Glomerular endothelial cell (primary cell): ENCODE data around the gene CT47A1. TPM values are rescaled to one million over a fixed set of nuclear protein-coding genes. Genes with fewer than 3 reads are reported as not detected.
"Not testable (repeated sequence)": the region's sequence is repeated elsewhere in the genome, so short reads cannot be mapped to it uniquely, and the experiment has no call there.

Experiments used
- DNase-seq: peaks from one replicate; pipeline ENCODE4 v3.0.0-alpha.2; 2011; ENCODE audit warnings: low read depth, low spot score; ENCODE audit errors: extremely low read depth
- total RNA-seq: library from RNA; depleted of rRNA; stranded (reverse); fragments of >200 nt; gene quantifications from 2 replicates; pipeline ENCODE4 v1.2.3, GENCODE V29; 2015

CT47A1 gene
- not detected in 2 replicates for total RNA-seq

DNA sequence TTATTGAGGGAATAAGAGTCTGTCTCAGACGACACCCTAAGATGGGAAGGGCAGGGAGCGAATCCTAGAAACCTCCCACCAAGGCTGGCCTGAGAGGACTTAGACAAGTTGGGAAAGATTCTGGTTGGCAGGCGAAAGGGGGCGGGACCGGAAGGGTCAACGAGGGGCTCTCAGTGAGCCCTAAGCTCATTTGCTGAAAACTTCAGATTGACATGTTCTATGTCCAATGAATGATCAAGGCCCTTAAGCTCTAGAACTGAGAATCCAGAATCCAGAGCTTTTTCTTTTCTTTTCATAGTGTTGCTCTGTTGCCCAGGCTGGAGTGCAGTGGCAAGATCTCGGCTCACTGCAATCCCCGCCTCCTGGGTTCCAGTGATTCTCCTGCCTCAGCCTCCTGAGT, at the start of gene CT47A1:
TSS of gene CT47A1 (minus strand) at position 101 of the 400 bp plus-strand sequence. CDS start 231 bp downstream, outside the sequence.
- not testable (repeated sequence) for DNase-seq

- no peak for DNase-seq
Measured at GRCh38 chrX:121032531-121032930, 47.0 kb upstream of the CT47A1 start.

DNA sequence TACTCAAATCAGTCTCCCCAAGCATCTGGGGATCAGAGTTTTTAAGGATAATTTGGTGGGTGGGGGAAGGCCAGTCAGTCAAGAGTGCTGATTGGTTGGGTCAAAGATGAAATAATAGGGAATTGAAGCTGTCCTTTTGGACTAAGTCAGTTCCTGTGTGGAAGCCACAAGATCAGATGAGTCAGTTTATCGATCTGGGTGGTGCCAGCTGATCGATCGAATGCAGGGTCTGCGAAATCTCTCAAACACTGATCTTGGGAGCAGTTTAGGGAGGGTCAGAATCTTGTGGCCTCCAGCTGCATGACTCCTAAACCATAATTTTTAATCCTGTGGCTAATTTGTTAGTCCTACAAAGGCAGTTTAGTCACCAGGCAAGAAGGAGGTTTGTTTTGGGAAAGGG, 44.5 kb upstream of the CT47A1 start:
- DNase-seq = no peak

- DNase-seq = no peak
Measured at GRCh38 chrX:121028419-121028818, 42.9 kb upstream of the CT47A1 start.

DNA sequence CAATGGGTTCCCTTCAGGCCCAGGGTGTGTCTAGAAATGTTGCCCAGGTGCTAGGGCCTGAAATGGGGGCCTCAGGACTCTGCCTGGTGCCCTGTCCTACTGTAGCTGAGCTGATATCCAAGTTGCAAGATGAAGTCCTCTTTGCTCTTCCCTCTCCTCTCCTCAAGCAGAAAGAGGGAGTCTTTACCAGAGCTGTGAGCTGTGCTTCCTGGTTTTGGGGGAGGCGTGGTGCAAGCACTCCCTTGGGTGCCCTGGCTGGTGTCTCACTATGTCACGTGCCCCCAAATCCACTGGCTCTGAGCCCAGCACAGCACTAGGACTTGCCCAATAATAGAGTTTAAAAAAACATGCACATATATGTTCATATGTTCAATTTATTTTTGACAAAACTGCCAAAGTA, 29.3 kb upstream of the CT47A1 start:
- DNase-seq = no peak

GRCh38 chrX:121013897-121014455, 28.4 kb upstream of the CT47A1 start:
- no peak for DNase-seq

- no peak for DNase-seq
Measured at GRCh38 chrX:121011254-121011653, 25.7 kb upstream of the CT47A1 start.

GRCh38 chrX:121010218-121010617, 24.7 kb upstream of the CT47A1 start:
- no peak for DNase-seq

DNA sequence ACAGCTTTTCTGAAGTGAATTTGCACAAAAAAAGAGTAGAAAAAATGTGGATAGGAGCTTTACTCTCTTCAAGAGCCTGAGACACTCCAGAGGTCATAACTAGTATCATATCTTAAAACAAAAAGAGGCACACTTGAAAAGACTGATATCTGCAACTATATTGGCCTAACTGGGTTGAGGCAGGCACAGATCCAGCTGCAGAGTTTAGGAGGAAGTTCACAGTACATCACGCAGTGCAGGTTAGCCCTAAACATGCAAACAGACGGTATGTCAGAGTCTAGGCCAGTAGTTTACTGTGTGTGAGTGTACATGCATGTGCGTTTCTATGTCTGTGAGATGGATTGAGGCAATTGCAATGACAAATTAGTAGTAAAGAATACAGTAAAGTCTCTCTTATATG, 24.2 kb upstream of the CT47A1 start:
- DNase-seq = no peak

- DNase-seq = no peak
Measured at GRCh38 chrX:121008920-121009319, 23.4 kb upstream of the CT47A1 start.

GRCh38 chrX:121000589-121000988, 15.0 kb upstream of the CT47A1 start:
- DNase-seq = no peak

GRCh38 chrX:120999413-120999812, 13.9 kb upstream of the CT47A1 start:
- no peak for DNase-seq

GRCh38 chrX:120956500-120956899, 29.1 kb downstream of the CT47A1 start, which contains the start of gene CT47A7:
TSS of gene CT47A7 (minus strand) at chrX:120956600. CDS start at chrX:120956345, 255 bp downstream.
- not testable (repeated sequence) for DNase-seq

Other genes with a start within 250 kb of the CT47A1 start
- not detected in 2 replicates for gene CT47B1, start 109.9 kb downstream of the CT47A1 start, total RNA-seq
- gene CT47A11, start 48.6 kb downstream of the CT47A1 start, total RNA-seq = not detected in 2 replicates
- gene CT47A10, start 43.7 kb downstream of the CT47A1 start, total RNA-seq = not detected in 2 replicates
- gene CT47A9, start 38.9 kb downstream of the CT47A1 start, total RNA-seq = not detected in 2 replicates
- not detected in 2 replicates for gene CT47A8, start 34.0 kb downstream of the CT47A1 start, total RNA-seq
- gene CT47A7, start 29.2 kb downstream of the CT47A1 start, total RNA-seq = not detected in 2 replicates
- gene CT47A6, start 24.3 kb downstream of the CT47A1 start, total RNA-seq = not detected in 2 replicates
- not detected in 2 replicates for gene CT47A5, start 19.4 kb downstream of the CT47A1 start, total RNA-seq
- gene CT47A4, start 14.6 kb downstream of the CT47A1 start, total RNA-seq = not detected in 2 replicates
- gene CT47A3, start 9.7 kb downstream of the CT47A1 start, total RNA-seq = not detected in 2 replicates
- gene CT47A2, start 4.8 kb downstream of the CT47A1 start, total RNA-seq = not detected in 2 replicates
- gene GLUD2, start 61.9 kb upstream of the CT47A1 start, total RNA-seq = 1.6 and 1.7 TPM in 2 replicates